ENCODE data around the gene MZB1. TPM values are rescaled to one million over a fixed set of nuclear protein-coding genes. Genes with fewer than 3 reads are reported as not detected.

MZB1 gene
- total and polyA plus RNA-seq, 2 of the 13 experiments (the other 11 are each of a cell fraction or from before 2014, with no cell fraction given), result 0.31 to 0.40 TPM

DNA sequence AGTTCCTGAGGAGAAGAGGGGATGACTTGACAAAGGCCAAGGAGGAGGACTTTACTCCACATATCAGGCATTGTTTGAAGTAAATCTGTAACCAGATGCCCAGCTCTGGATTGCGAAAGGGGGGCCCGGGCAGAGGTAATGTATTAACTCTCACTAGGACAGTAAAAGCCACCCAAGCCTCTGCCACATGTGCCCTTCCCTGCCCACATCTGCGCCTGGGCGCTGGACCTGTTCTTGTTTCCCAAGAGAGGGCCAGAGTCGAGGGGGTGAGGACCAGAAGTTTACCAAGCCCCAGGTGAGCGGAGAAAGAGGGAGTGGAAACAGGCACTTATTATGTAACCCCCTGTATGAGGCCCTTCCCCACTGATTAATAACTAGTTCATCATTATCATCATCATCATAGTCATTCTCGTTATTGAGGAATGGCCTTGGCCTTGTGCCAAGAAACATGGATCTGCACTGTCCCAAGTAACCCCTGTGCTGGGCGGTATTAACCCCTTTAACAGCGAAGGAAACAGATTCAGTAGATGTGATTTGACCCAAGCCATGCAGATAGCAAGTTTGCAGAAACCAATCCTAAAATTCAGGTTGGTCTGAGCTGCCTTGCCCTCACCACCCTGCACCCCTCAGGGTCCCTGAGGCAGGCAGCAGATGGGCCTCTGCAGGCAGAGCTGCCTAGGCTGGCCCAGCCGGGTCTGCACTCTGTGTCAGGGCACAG, 6.3 kb downstream of the MZB1 start, which contains the start of gene SLC23A1:
SLC23A1 (minus strand) TSS at position 23 of the 718 bp plus-strand sequence. CDS start 44 bp downstream, outside the sequence.
- POLR2A ChIA-PET, result interaction anchor here (1.0 to 1.7 kb wide), 9 partner anchors 9 to 840 kb away, joined by 3 to 8 read pairs (median 6); partner anchors contain the start of genes ETF1, PAIP2, SPATA24 and UBE2D2
- peak within 1 kb of the TSS; percentile 92 for H3K4me2 ChIP-seq (ENCODE audit: low read depth, low read length)
- no peak for TF ChIP-seq CENPT (CRISPR knock-in tag; IDR thresholded peaks at IDR 0.05; ENCODE audit: low read depth)
- no peak for TF ChIP-seq ZNF296 (CRISPR knock-in tag; conservative IDR thresholded peaks at IDR 0.05)
- TF ChIP-seq, protein P1, sequence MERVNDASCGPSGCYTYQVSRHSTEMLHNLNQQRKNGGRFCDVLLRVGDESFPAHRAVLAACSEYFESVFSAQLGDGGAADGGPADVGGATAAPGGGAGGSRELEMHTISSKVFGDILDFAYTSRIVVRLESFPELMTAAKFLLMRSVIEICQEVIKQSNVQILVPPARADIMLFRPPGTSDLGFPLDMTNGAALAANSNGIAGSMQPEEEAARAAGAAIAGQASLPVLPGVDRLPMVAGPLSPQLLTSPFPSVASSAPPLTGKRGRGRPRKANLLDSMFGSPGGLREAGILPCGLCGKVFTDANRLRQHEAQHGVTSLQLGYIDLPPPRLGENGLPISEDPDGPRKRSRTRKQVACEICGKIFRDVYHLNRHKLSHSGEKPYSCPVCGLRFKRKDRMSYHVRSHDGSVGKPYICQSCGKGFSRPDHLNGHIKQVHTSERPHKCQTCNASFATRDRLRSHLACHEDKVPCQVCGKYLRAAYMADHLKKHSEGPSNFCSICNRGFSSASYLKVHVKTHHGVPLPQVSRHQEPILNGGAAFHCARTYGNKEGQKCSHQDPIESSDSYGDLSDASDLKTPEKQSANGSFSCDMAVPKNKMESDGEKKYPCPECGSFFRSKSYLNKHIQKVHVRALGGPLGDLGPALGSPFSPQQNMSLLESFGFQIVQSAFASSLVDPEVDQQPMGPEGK (CRISPR knock-in tag; IDR thresholded peaks at IDR 0.05), result 0 out of 2 replicates have a peak, but pooled peaks have one; percentile 5
- TF ChIP-seq HDAC2 (CRISPR knock-in tag; IDR thresholded peaks at IDR 0.05), result peak; percentile 42; the same call in 1 of the 2 replicates
- TF ChIP-seq, protein P2, sequence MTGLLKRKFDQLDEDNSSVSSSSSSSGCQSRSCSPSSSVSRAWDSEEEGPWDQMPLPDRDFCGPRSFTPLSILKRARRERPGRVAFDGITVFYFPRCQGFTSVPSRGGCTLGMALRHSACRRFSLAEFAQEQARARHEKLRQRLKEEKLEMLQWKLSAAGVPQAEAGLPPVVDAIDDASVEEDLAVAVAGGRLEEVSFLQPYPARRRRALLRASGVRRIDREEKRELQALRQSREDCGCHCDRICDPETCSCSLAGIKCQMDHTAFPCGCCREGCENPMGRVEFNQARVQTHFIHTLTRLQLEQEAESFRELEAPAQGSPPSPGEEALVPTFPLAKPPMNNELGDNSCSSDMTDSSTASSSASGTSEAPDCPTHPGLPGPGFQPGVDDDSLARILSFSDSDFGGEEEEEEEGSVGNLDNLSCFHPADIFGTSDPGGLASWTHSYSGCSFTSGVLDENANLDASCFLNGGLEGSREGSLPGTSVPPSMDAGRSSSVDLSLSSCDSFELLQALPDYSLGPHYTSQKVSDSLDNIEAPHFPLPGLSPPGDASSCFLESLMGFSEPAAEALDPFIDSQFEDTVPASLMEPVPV (CRISPR knock-in tag; IDR thresholded peaks at IDR 0.05), result no peak
- peak; percentile 38; the same call in 1 of the 2 replicates for TF ChIP-seq MYC (CRISPR knock-in tag; IDR thresholded peaks at IDR 0.05; ENCODE audit: borderline replicate concordance)
- TF ChIP-seq REXO4 (CRISPR knock-in tag; IDR thresholded peaks at IDR 0.05; ENCODE audit: borderline replicate concordance), result no peak
- TF ChIP-seq, protein P3, sequence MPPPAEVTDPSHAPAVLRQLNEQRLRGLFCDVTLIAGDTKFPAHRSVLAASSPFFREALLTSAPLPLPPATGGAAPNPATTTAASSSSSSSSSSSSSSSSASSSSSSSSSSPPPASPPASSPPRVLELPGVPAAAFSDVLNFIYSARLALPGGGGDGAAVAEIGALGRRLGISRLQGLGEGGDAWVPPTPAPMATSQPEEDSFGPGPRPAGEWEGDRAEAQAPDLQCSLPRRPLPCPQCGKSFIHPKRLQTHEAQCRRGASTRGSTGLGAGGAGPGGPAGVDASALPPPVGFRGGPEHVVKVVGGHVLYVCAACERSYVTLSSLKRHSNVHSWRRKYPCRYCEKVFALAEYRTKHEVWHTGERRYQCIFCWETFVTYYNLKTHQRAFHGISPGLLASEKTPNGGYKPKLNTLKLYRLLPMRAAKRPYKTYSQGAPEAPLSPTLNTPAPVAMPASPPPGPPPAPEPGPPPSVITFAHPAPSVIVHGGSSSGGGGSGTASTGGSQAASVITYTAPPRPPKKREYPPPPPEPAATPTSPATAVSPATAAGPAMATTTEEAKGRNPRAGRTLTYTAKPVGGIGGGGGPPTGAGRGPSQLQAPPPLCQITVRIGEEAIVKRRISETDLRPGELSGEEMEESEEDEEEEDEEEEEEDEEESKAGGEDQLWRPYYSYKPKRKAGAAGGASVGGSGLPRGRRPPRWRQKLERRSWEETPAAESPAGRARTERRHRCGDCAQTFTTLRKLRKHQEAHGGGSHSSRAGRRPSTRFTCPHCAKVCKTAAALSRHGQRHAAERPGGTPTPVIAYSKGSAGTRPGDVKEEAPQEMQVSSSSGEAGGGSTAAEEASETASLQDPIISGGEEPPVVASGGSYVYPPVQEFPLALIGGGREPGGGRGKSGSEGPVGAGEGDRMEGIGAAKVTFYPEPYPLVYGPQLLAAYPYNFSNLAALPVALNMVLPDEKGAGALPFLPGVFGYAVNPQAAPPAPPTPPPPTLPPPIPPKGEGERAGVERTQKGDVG (CRISPR knock-in tag; IDR thresholded peaks at IDR 0.05; ENCODE audit: borderline replicate concordance), result no peak
- TF ChIP-seq ZBTB21 (CRISPR knock-in tag; IDR thresholded peaks at IDR 0.05), result no peak
- TF ChIP-seq ZNF572 (CRISPR knock-in tag; IDR thresholded peaks at IDR 0.05), result no peak
- no peak for TF ChIP-seq GABPA (IDR thresholded peaks at IDR 0.05; ENCODE audit: low read depth, low read length)
- no peak for TF ChIP-seq GABPA (CRISPR knock-in tag; IDR thresholded peaks at IDR 0.05; ENCODE audit: low read depth)
- TF ChIP-seq, protein P4, sequence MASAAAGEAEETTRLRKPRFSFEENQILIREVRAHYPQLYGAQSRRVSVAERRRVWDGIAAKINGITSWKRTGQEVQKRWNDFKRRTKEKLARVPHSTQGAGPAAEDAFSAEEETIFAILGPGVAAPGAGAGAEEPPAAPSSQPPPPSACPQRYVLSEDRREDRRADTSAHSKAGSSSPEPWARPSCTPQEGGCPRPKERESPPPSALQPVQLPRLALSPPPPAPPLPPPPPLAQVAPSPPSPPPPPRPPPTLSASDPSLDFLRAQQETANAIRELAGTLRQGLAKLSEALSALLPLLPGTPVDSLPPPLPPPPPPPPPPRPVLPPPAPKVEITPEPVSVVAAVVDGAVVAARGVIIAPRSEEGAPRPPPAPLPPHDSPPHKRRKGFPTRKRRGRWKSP (CRISPR knock-in tag; IDR thresholded peaks at IDR 0.05), result 0 out of 2 replicates have a peak, but pooled peaks have one; percentile 40
- TF ChIP-seq ZNF7 (CRISPR knock-in tag; IDR thresholded peaks at IDR 0.05), result no peak
- no peak for TF ChIP-seq NFKBIZ (CRISPR knock-in tag; IDR thresholded peaks at IDR 0.05)

More for the DNA sequence above, 6.3 kb downstream of the MZB1 start, which contains the start of gene SLC23A1:
- in situ Hi-C loops (cut with HindIII; ENCODE audit: extremely low pct_ligation_motif_present, low pct_unique_long_range_greater_than_20kb), result no loop called here
- BruUV-seq (replicated peaks), result TSS peak; percentile 92
- CTCF ChIA-PET (ENCODE audit: low intra/inter-chr PET ratio, low total read pairs), result no interaction called here
- Histone ChIP-seq H2AFZ (ENCODE audit: low read length) (no peak within 1 kb of the TSS), H3K4me3 (replicated peaks in 1 of 3; ENCODE audit: insufficient read depth in 1 of 3, low read depth in 2 of 3, low read length in 3 of 3) (peak within 1 kb of the TSS; percentile 68 to 79 (median 76)), H3K27ac (ENCODE audit: extremely low read length, insufficient read depth, low read length) (peak within 1 kb of the TSS; percentile 71), H3K27me3 (ENCODE audit: control insufficient read depth in 1 of 2, insufficient read depth in 2 of 2, low read length in 2 of 2) (no peaks in the 10 kb centered on the region; a peak in 1 of 5 replicates), H4K20me1 (ENCODE audit: insufficient read depth, low read length) (no peaks in the 10 kb centered on the region), H3K9me3 (ENCODE audit: low read length) (no peaks in the 10 kb centered on the region), H3K9ac (ENCODE audit: insufficient read depth, low read depth, low read length) (peak within 1 kb of the TSS; percentile 73), H3K4me1 (ENCODE audit: insufficient read depth, low read length) (peaks cover 68% of the 10 kb centered on the region), H3K79me2 (ENCODE audit: insufficient read depth, low read length) (peaks cover 16% of the 10 kb centered on the region), H3K36me3 (replicated peaks in 1 of 2; ENCODE audit: control insufficient read depth in 1 of 2, insufficient read depth in 2 of 2, low read length in 2 of 2) (no peaks in the 10 kb centered on the region; a peak in 1 of 5 replicates)
- FAIRE-seq (peak; percentile 87), DNase-seq (ENCODE audit: low spot score) (peak; percentile 72), ATAC-seq (peak; percentile 40)
- 2% methylated on average over 10 of the region's 10 CpGs for WGBS (ENCODE audit: low lambda C conversion rate)
- intact Hi-C loops (cut with micrococcal nuclease; ENCODE audit: unreplicated experiment), result no loop called here
